Stimulated activated CD4-positive, alpha-beta T cell treated with anti-CD3 and anti-CD28 coated beads, Interleukin-4, amount 100 ng/mL, for 1 hour (primary cell): ENCODE measurements around the gene GOT1.

ENCODE experiments used
- DNase-seq: peaks from one replicate; pipeline ENCODE4 v3.0.0-alpha.2; 2020

The GOT1 gene

GRCh38 chr10:99430451-99431189 is at the start of gene GOT1:
Gene GOT1, minus strand, starts transcription at chr10:99430624. Its CDS starts 59 bp downstream, at chr10:99430565.
- DNase-seq, result peak; percentile 93

GRCh38 chr10:99470327-99470726 is 39.9 kb upstream of the GOT1 start:
- DNase-seq, result no peak

GRCh38 chr10:99467236-99467999 is 37.0 kb upstream of the GOT1 start:
- DNase-seq, result no peak

GRCh38 chr10:99466632-99467223 is 36.3 kb upstream of the GOT1 start:
- no peak for DNase-seq

- no peak for DNase-seq
Measured at GRCh38 chr10:99461230-99461629, 30.8 kb upstream of the GOT1 start.

- no peak for DNase-seq
Measured at GRCh38 chr10:99460070-99460469, 29.6 kb upstream of the GOT1 start.

GRCh38 chr10:99459217-99459616 is 28.8 kb upstream of the GOT1 start:
- DNase-seq, result no peak

GRCh38 chr10:99457813-99458212 is 27.4 kb upstream of the GOT1 start:
- DNase-seq, result no peak

GRCh38 chr10:99456931-99457288 is 26.5 kb upstream of the GOT1 start:
- DNase-seq, result no peak

GRCh38 chr10:99456207-99456930 is 25.9 kb upstream of the GOT1 start:
- no peak for DNase-seq

- DNase-seq, result no peak
Measured at GRCh38 chr10:99451981-99452380, 21.6 kb upstream of the GOT1 start.

GRCh38 chr10:99451499-99451788 is 21.0 kb upstream of the GOT1 start:
- no peak for DNase-seq

- no peak for DNase-seq
Measured at GRCh38 chr10:99450624-99451498, 20.4 kb upstream of the GOT1 start.

- DNase-seq, result no peak
Measured at GRCh38 chr10:99450156-99450555, 19.7 kb upstream of the GOT1 start.

GRCh38 chr10:99449023-99449422 is 18.6 kb upstream of the GOT1 start:
- DNase-seq, result no peak

GRCh38 chr10:99444383-99445045 is 14.1 kb upstream of the GOT1 start:
- DNase-seq, result no peak

- DNase-seq, result no peak
Measured at GRCh38 chr10:99443500-99443899, 13.1 kb upstream of the GOT1 start.

- DNase-seq, result no peak
Measured at GRCh38 chr10:99442394-99442793, 12.0 kb upstream of the GOT1 start.

GRCh38 chr10:99438890-99439289 is 8.5 kb upstream of the GOT1 start:
- DNase-seq, result no peak

GRCh38 chr10:99435986-99436638 is 5.7 kb upstream of the GOT1 start:
- DNase-seq, result no peak

GRCh38 chr10:99433378-99434020 is 3.1 kb upstream of the GOT1 start:
- DNase-seq, result no peak
